ENCODE results near the gene BHLHE40. TPM values are rescaled to one million over a fixed set of nuclear protein-coding genes. Genes with fewer than 3 reads are reported as not detected.
A peak's percentile ranks its signal among the peaks of the same experiment; 100 is the strongest.
"Not testable (repeated sequence)": the region's sequence is repeated elsewhere in the genome, so short reads cannot be mapped to it uniquely, and the experiment has no call there.

The BHLHE40 gene
- polyA plus RNA-seq, 2 of the 4 experiments (the other 2 are of a cell fraction): 102 to 160 TPM

GRCh38 chr3:4957978-4958377 is 21.3 kb upstream of the BHLHE40 start:
- no peak for ATAC-seq
- Histone ChIP-seq H3K9me3 (peaks cover 27% of the 10 kb centered on the region), H3K27ac (no peak overlapping the region), H3K4me2 (no peak overlapping the region), H3K4me3 (no peak overlapping the region), H3K4me1 (no peaks in the 10 kb centered on the region)
- CTCF ChIA-PET: interaction anchor here (0.8 to 2.9 kb wide), 4 partner anchors 9 to 237 kb away, joined by 3 to 12 read pairs (median 4); no protein-coding TSS in a partner anchor
- TF ChIP-seq ESRRA (IDR thresholded peaks at IDR 0.05; ENCODE audit: borderline replicate concordance, low read length) (no peak), REST (IDR thresholded peaks at IDR 0.05) (no peak)
- 77% methylated on average over 3 of the region's 3 CpGs for WGBS (ENCODE audit: missing lambda C conversion rate)
- DNase-seq (ENCODE audit: low read depth in 1 of 2, low spot score in 1 of 2): no peak
- FAIRE-seq: no peak
- POLR2A ChIA-PET: no interaction called here

GRCh38 chr3:4959180-4959579 is 20.1 kb upstream of the BHLHE40 start:
- DNase-seq (ENCODE audit: low read depth in 1 of 2, low spot score in 1 of 2) (no peak), FAIRE-seq (no peak), ATAC-seq (no peak)
- 53% methylated on average over 4 of the region's 4 CpGs for WGBS (ENCODE audit: missing lambda C conversion rate)
- TF ChIP-seq E2F6 (IDR thresholded peaks at IDR 0.05; ENCODE audit: borderline replicate concordance, low read depth) (no peak), CHD4 (IDR thresholded peaks at IDR 0.05; ENCODE audit: borderline replicate concordance) (no peak), HMGXB4 (CRISPR knock-in tag; IDR thresholded peaks at IDR 0.05; ENCODE audit: borderline replicate concordance) (no peak), HDAC2 (IDR thresholded peaks at IDR 0.05) (no peak), CBX8 (IDR thresholded peaks at IDR 0.05) (no peak), KDM1A (IDR thresholded peaks at IDR 0.05; ENCODE audit: low read depth) (no peak), MAX (IDR thresholded peaks at IDR 0.05) (no peak)
- POLR2A ChIA-PET: no interaction called here
- no peak overlapping the region for H3K4me3 ChIP-seq
- H3K4me1 ChIP-seq: 0 out of 3 replicates have a peak, but pooled peaks cover 5% of the 10 kb centered on the region
- peaks cover 27% of the 10 kb centered on the region for H3K9me3 ChIP-seq
- no peak overlapping the region for H3K4me2 ChIP-seq
- H3K27ac ChIP-seq: no peak overlapping the region
- CTCF ChIA-PET: interaction anchor here (2.9 kb wide), 1 partner anchor 18 kb away, joined by 12 read pairs; no protein-coding TSS in a partner anchor

- ATAC-seq; H3K4me2 ChIP-seq; H3K4me1 ChIP-seq; DNase-seq (ENCODE audit: low read depth in 1 of 2, low spot score in 1 of 2); H3K27ac ChIP-seq; POLR2A ChIA-PET; H3K4me3 ChIP-seq; FAIRE-seq: not testable (repeated sequence)
- 85% methylated on average over 2 of the region's 2 CpGs for WGBS (ENCODE audit: missing lambda C conversion rate)
- CTCF ChIA-PET: interaction anchor here (0.7 to 1.8 kb wide), 4 partner anchors 14 to 251 kb away, joined by 3 to 8 read pairs (median 5); no protein-coding TSS in a partner anchor
- H3K9me3 ChIP-seq: peaks cover 33% of the 10 kb centered on the region
Observed at GRCh38 chr3:4961865-4962264, 17.4 kb upstream of the BHLHE40 start.

GRCh38 chr3:4963669-4964570 is 15.3 kb upstream of the BHLHE40 start:
- 91% methylated on average over 1 of the region's 1 CpG for WGBS (ENCODE audit: missing lambda C conversion rate)
- CTCF ChIA-PET: interaction anchor here (0.7 to 1.8 kb wide), 3 partner anchors 12 to 243 kb away, joined by 3 to 6 read pairs (median 4); no protein-coding TSS in a partner anchor
- DNase-seq (ENCODE audit: low read depth in 1 of 2, low spot score in 1 of 2) (no peak), ATAC-seq (peak in 1 of 2 experiments; percentile 69; a peak in 2 of 6 replicates), FAIRE-seq (no peak)
- H3K27ac ChIP-seq: peak overlapping the region in 1 of 2 experiments; percentile 39; a peak in 2 of 6 replicates
- no peak overlapping the region for H3K4me3 ChIP-seq
- TF ChIP-seq HOXB5 (CRISPR knock-in tag; IDR thresholded peaks at IDR 0.05) (no peak), SREBF2 (IDR thresholded peaks at IDR 0.05) (no peak), KDM1A (IDR thresholded peaks at IDR 0.05; ENCODE audit: low read depth) (no peak), E2F6 (IDR thresholded peaks at IDR 0.05; ENCODE audit: borderline replicate concordance, low read depth) (no peak), RARB (CRISPR knock-in tag; IDR thresholded peaks at IDR 0.05) (no peak), HDAC2 (IDR thresholded peaks at IDR 0.05) (no peak), ZSCAN20 (CRISPR knock-in tag; IDR thresholded peaks at IDR 0.05) (no peak), RNF2 (IDR thresholded peaks at IDR 0.05; ENCODE audit: borderline replicate concordance, low read depth) (no peak), TP53 (CRISPR knock-in tag; IDR thresholded peaks at IDR 0.05) (no peak), POLR2A (IDR thresholded peaks at IDR 0.05; ENCODE audit: low read length) (no peak), POLR2AphosphoS2 (conservative IDR thresholded peaks at IDR 0.05; ENCODE audit: low read length) (no peak), CHD2 (IDR thresholded peaks at IDR 0.05; ENCODE audit: low read length, partially characterized antibody) (no peak), MAFK (IDR thresholded peaks at IDR 0.05; ENCODE audit: partially characterized antibody) (no peak), MYC (IDR thresholded peaks at IDR 0.05; ENCODE audit: borderline replicate concordance, low read length) (no peak)
- H3K4me1 ChIP-seq: 0 out of 3 replicates have a peak, but pooled peaks cover 7% of the 10 kb centered on the region
- H3K4me2 ChIP-seq: no peak overlapping the region
- POLR2A ChIA-PET: no interaction called here
- H3K9me3 ChIP-seq: peaks cover 21% of the 10 kb centered on the region
